Measurements from ENCODE around the gene NUCB2.

GRCh38 chr11:17347676-17348075, 71.1 kb downstream of the NUCB2 start:
- TF ChIP-seq CTCF (conservative IDR thresholded peaks at IDR 0.05; ENCODE audit: low read length), result no peak
- TF ChIP-seq EZH2phosphoT487 (IDR thresholded peaks at IDR 0.05; ENCODE audit: borderline replicate concordance), result no peak

Data from Loucy (cell line).